HEK293 (cell line): ENCODE results near the gene DRC7.
A peak's percentile ranks its signal among the peaks of the same experiment; 100 is the strongest.

Experiments used
- CTCF ChIA-PET: fragments of 350-600 bp; formaldehyde crosslinking; extraction: SDS; loops from one replicate; lab custom pipeline; 2021; ENCODE audit warnings: antibody characterized with exemption; lab: Yijun Ruan, JAX
- POLR2A ChIA-PET: fragments of 300-600 bp; formaldehyde crosslinking; extraction: SDS; loops from one replicate; lab custom pipeline; 2020; ENCODE audit warnings: antibody characterized with exemption, inconsistent platforms; lab: Yijun Ruan, JAX
- H3K27ac ChIP-seq: fragments of 200-500 bp; sonication (Bioruptor generic); 2 replicates; pipeline ENCODE4 v1.5.1; 2014; ENCODE audit warnings: low read depth, low read length, control low read depth, inconsistent platforms; ENCODE audit errors: extremely low read depth
- H3K36me3 ChIP-seq, 2 experiments: fragments of 200-500 bp in 1 of 2; sonication (Bioruptor generic) in 1 of 2; 1 replicate in 1 of 2; 2 replicates in 1 of 2; pipeline ENCODE4 v1.5.1; 2014 to 2017; ENCODE audit warnings: inconsistent platforms in 2 of 2, low read length in 2 of 2; ENCODE audit not compliant: control insufficient read depth in 2 of 2, insufficient read depth in 1 of 2
- H3K4me1 ChIP-seq: fragments of 200-500 bp; sonication (Bioruptor generic); 2 replicates; pipeline ENCODE4 v1.5.1; 2014; ENCODE audit warnings: mild to moderate bottlenecking, low read length, inconsistent platforms; ENCODE audit not compliant: control insufficient read depth, insufficient read depth
- H3K4me3 ChIP-seq: 2 replicates; pipeline ENCODE4 v1.5.1; 2011; ENCODE audit warnings: low read depth, mild to moderate bottlenecking, control low read depth, low read length, moderate library complexity
- H3K9me3 ChIP-seq: fragments of 200-500 bp; sonication (Bioruptor generic); 2 replicates; pipeline ENCODE4 v1.5.1; 2014; ENCODE audit warnings: low read depth, low read length, inconsistent platforms; ENCODE audit not compliant: control insufficient read depth, insufficient read depth
- BCL11B ChIP-seq: fragments of 450-650 bp; formaldehyde crosslinking; IDR thresholded peaks from 2 replicates; pipeline ENCODE4 v1.5.1; 2016; ENCODE audit warnings: low read depth, missing biosample characterization, missing genetic modification characterization
- OSR2 ChIP-seq: fragments of 450-650 bp; formaldehyde crosslinking; IDR thresholded peaks from 2 replicates; pipeline ENCODE4 v1.5.1; 2016; ENCODE audit warnings: missing biosample characterization, missing genetic modification characterization
- SCRT2 ChIP-seq: fragments of 450-650 bp; formaldehyde crosslinking; IDR thresholded peaks from 2 replicates; pipeline ENCODE4 v1.5.1; 2016; ENCODE audit warnings: missing biosample characterization, missing genetic modification characterization
- WT1 ChIP-seq: fragments of 450-650 bp; formaldehyde crosslinking; IDR thresholded peaks from 2 replicates; pipeline ENCODE4 v1.5.1; 2016; ENCODE audit warnings: missing biosample characterization, missing genetic modification characterization
- ZBTB17 ChIP-seq: fragments of 450-650 bp; formaldehyde crosslinking; IDR thresholded peaks from 2 replicates; pipeline ENCODE4 v1.5.1; 2016; ENCODE audit warnings: missing biosample characterization, missing genetic modification characterization
- ZBTB26 ChIP-seq: fragments of 450-650 bp; formaldehyde crosslinking; optimal IDR thresholded peaks from 2 replicates; pipeline ENCODE3; 2016; ENCODE audit warnings: missing biosample characterization, mild to moderate bottlenecking, missing genetic modification characterization
- ZNF112 ChIP-seq: fragments of 450-650 bp; formaldehyde crosslinking; IDR thresholded peaks from 2 replicates; pipeline ENCODE4 v1.5.0; 2017; ENCODE audit warnings: missing biosample characterization, missing genetic modification characterization
- ZNF2 ChIP-seq: fragments of 450-650 bp; formaldehyde crosslinking; IDR thresholded peaks from 2 replicates; pipeline ENCODE4 v1.5.1; 2016; ENCODE audit warnings: missing biosample characterization, missing genetic modification characterization
- ZNF366 ChIP-seq: fragments of 450-650 bp; formaldehyde crosslinking; conservative IDR thresholded peaks from 2 replicates; pipeline ENCODE4 v1.5.1; 2016; ENCODE audit warnings: missing biosample characterization, missing genetic modification characterization
- ZNF404 ChIP-seq: fragments of 450-650 bp; formaldehyde crosslinking; IDR thresholded peaks from 2 replicates; pipeline ENCODE4 v1.5.1; 2017; ENCODE audit warnings: missing biosample characterization, missing genetic modification characterization
- ZNF624 ChIP-seq: fragments of 450-650 bp; formaldehyde crosslinking; IDR thresholded peaks from 2 replicates; pipeline ENCODE4 v1.5.1; 2017; ENCODE audit warnings: missing biosample characterization, missing genetic modification characterization
- ZNF704 ChIP-seq: fragments of 450-650 bp; formaldehyde crosslinking; IDR thresholded peaks from 2 replicates; pipeline ENCODE4 v1.5.1; 2016; ENCODE audit warnings: missing biosample characterization, missing genetic modification characterization
- TF ChIP-seq, protein P1 (sequence below): fragments of 450-650 bp; formaldehyde crosslinking; IDR thresholded peaks from 2 replicates; pipeline ENCODE4 v1.5.1; 2016; ENCODE audit warnings: missing biosample characterization, missing genetic modification characterization

DRC7 gene

DNA sequence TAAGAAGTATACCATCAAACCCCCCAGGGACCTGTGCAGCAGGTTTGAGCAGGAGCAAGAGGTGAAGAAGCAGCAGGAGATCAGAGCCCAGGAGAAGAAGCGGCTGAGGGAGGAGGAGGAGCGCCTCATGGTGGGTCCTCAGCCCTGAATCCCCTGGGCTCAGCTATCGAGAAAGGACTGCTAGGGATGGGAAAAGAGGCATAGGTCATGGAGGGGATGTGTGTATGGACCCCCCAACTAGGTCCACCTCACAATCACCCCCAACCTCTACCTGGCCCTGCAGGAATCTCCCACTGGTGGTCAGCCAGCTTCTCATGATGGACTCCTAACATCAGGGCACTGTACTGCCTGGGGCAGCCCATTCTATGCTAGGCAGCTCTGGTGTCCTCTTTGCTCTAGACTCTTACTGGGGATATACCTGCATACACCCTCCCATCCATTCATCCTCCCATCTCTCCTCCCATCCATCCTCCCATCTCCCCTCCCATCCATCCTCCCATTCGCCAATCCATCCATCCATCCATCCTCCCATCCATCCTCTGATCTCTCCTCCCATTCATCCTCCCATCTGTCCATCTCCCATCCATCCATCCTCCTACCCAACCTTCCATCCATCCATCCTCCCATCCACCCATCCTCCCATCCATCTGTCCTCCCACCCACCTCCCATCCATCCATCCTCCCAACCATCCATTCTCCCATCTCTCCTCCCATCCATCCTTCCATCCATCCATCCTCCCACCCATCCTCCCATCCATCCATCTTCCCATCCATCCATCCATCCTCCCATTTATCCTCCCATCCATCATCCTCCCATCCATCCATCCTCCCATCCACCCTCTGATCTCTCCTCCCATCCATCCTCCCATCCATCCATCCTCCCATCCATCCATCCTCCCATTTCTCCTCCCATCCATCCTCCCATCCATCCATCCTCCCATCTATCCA is 10.6 kb downstream of the DRC7 start:
- ChIA-PET POLR2A (no interaction called here), CTCF (no interaction called here)
- Histone ChIP-seq H3K4me1 (no peaks in the 10 kb centered on the region), H3K27ac (no peak overlapping the region), H3K36me3 (no peaks in the 10 kb centered on the region), H3K4me3 (no peak overlapping the region), H3K9me3 (no peaks in the 10 kb centered on the region)
- TF ChIP-seq ZNF366 (tag by site-specific recombination) (peak; percentile 89), WT1 (tag by site-specific recombination) (peak; percentile 77), ZBTB17 (tag by site-specific recombination) (peak; percentile 86), ZBTB26 (no peak)

DNA sequence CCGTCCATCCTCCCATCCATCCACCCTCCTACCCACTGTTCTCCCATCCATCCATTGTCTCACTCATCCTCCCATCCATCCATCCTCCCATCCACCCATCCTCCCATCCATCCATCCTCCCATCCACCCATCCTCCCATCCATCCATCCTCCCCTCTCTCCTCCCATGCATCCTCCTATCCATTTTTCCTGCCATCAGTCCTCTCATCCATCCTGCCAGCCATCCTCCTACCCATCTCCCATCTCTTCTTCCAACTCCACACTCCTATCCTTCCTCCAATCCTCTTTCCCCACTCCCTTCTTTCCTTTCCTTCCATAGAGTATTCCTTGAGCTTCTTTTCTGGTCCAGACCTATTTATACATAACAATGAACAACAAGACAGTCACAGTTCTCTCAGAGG is 12.1 kb downstream of the DRC7 start:
- H3K4me1 ChIP-seq, result no peaks in the 10 kb centered on the region
- H3K27ac ChIP-seq, result no peak overlapping the region
- peak; percentile 62; the same call in 1 of the 2 replicates for TF ChIP-seq ZNF366 (tag by site-specific recombination)
- no peak for TF ChIP-seq ZNF624
- ChIA-PET CTCF (interaction anchor here (1.2 kb wide), 1 partner anchor 16 kb away, joined by 3 read pairs; no protein-coding TSS in a partner anchor), POLR2A (interaction anchor here (0.7 kb wide), 1 partner anchor 923 kb away, joined by 3 read pairs; the partner anchor contains the start of gene CNOT1)
- H3K4me3 ChIP-seq, result no peak overlapping the region
- H3K9me3 ChIP-seq, result no peaks in the 10 kb centered on the region
- H3K36me3 ChIP-seq, result no peaks in the 10 kb centered on the region

GRCh38 chr16:57707331-57707730 is 12.7 kb downstream of the DRC7 start:
- no peaks in the 10 kb centered on the region for H3K9me3 ChIP-seq
- POLR2A ChIA-PET, result interaction anchor here (0.7 kb wide), 1 partner anchor 923 kb away, joined by 3 read pairs; the partner anchor contains the start of gene CNOT1
- no peak overlapping the region for H3K4me3 ChIP-seq
- no peaks in the 10 kb centered on the region for H3K36me3 ChIP-seq
- TF ChIP-seq, protein P1, sequence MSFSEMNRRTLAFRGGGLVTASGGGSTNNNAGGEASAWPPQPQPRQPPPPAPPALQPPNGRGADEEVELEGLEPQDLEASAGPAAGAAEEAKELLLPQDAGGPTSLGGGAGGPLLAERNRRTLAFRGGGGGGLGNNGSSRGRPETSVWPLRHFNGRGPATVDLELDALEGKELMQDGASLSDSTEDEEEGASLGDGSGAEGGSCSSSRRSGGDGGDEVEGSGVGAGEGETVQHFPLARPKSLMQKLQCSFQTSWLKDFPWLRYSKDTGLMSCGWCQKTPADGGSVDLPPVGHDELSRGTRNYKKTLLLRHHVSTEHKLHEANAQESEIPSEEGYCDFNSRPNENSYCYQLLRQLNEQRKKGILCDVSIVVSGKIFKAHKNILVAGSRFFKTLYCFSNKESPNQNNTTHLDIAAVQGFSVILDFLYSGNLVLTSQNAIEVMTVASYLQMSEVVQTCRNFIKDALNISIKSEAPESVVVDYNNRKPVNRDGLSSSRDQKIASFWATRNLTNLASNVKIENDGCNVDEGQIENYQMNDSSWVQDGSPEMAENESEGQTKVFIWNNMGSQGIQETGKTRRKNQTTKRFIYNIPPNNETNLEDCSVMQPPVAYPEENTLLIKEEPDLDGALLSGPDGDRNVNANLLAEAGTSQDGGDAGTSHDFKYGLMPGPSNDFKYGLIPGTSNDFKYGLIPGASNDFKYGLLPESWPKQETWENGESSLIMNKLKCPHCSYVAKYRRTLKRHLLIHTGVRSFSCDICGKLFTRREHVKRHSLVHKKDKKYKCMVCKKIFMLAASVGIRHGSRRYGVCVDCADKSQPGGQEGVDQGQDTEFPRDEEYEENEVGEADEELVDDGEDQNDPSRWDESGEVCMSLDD (tag by site-specific recombination), result no peak
- TF ChIP-seq BCL11B (tag by site-specific recombination), result no peak
- TF ChIP-seq ZNF404 (tag by site-specific recombination), result no peak
- no peak for TF ChIP-seq SCRT2 (tag by site-specific recombination)
- TF ChIP-seq ZNF704 (tag by site-specific recombination), result no peak
- no peak for TF ChIP-seq OSR2 (tag by site-specific recombination)
- TF ChIP-seq ZNF112 (tag by site-specific recombination), result no peak
- TF ChIP-seq ZNF2 (tag by site-specific recombination), result no peak
- CTCF ChIA-PET, result interaction anchor here (0.7 to 1.2 kb wide), 2 partner anchors 10 to 16 kb away, joined by 3 read pairs; no protein-coding TSS in a partner anchor
- H3K27ac ChIP-seq, result no peak overlapping the region
- no peaks in the 10 kb centered on the region for H3K4me1 ChIP-seq
